ENCODE results near the gene SDK1.

Gene SDK1

GRCh38 chr7:3345699-3346481 is 44.8 kb downstream of the SDK1 start:
- DNase-seq: no peak

- DNase-seq: no peak
These were observed 48.1 kb downstream of the SDK1 start for GRCh38 chr7:3349126-3349525.

GRCh38 chr7:3356173-3356572 is 55.1 kb downstream of the SDK1 start:
- DNase-seq: no peak

DNA sequence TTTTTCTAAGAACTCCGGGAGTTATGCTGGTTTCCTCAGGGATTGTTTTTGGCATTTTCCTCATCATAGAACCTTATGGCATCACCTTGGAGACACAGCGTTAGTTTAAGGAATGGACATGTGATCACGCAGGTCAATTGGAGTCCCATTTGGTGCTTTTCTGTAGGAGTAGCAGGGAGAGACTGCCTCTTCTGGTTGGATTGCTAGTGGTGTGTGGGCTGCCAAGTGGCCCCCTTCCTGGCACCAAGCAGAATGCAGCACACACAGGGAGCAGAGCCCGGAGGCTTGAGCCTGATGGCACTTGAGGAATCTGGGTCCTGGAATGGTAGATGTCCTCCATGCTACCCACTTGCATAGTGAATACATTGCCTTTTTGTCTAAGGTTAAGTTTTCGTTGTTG is 57.9 kb downstream of the SDK1 start:
- DNase-seq: no peak

- no peak for DNase-seq
These were observed 66.2 kb downstream of the SDK1 start for GRCh38 chr7:3367261-3367660.

DNA sequence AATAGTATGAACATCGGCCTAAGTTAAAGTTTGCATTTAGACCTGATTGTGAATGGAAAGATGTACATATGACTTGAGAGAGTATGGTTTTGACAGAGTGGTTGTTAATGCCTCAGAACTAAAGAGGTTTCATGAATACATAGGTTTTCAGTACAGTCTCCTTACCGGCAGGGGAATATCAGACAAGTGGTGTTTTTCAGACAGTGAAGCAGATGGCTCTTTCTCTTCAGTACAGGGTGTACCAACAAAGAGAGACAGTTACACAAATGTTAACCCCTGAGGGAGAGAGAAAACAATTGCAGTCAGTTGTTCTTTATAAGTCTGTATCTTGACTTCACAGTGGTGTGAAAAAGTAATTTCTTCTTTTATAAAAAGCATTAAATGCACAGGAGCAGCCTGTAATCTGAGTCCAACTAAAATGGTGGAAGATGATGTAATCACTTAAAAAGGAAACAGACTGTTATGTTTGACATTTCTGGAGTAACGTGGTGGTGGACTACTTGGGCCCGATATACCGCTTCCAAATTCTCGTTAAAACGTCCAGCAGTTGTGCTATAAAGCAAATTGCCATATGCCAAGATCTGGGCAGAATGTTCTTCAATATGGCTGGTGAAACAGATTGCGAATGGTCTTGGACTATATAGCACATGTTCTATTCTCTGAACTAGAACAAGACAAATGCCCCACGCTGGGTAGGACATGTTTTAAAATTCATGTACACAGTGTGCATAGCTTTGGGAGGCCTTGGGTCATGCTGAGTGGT is 69.2 kb downstream of the SDK1 start:
- DNase-seq: peak; percentile 75

DNA sequence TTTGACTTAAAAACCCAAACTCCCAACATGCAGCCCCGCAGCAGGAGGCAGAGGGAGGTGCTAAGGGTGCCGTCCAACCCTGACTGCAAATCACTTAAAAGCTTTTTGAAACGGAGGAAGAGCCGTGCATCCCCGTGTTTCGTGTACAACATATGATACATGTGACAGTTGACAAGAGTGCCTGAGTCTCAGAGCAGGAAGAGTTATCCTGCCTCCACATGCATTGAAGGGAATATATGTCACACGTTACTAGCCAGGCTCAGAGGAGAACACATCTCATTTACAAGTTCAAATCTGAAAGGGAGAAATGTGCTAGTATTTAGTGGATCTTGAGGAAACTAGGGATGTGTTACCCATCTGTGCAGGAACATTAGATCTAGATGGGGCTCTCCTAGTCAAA is 69.9 kb downstream of the SDK1 start:
- no peak for DNase-seq

- DNase-seq: no peak
These were observed 70.5 kb downstream of the SDK1 start for GRCh38 chr7:3371601-3372000.

DNA sequence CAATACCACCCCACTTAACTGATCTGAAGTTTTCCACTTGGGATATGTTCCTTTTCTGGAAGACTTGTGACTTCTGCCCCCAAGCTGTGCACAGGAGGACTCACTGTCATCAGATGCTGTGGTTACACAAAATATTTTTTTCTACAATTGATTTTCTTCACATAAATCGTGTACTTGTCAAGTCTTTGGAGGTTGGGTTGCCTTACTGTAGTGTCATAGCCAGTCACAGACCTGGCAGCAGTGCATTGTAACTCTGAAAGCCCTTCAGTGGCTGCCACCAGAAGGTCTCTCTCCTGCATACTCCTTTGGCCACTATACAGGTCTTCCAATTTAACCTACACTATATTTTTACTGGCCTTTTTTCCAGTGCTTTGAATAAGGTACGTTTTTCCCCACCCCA is 73.2 kb downstream of the SDK1 start:
- DNase-seq: no peak

DNA sequence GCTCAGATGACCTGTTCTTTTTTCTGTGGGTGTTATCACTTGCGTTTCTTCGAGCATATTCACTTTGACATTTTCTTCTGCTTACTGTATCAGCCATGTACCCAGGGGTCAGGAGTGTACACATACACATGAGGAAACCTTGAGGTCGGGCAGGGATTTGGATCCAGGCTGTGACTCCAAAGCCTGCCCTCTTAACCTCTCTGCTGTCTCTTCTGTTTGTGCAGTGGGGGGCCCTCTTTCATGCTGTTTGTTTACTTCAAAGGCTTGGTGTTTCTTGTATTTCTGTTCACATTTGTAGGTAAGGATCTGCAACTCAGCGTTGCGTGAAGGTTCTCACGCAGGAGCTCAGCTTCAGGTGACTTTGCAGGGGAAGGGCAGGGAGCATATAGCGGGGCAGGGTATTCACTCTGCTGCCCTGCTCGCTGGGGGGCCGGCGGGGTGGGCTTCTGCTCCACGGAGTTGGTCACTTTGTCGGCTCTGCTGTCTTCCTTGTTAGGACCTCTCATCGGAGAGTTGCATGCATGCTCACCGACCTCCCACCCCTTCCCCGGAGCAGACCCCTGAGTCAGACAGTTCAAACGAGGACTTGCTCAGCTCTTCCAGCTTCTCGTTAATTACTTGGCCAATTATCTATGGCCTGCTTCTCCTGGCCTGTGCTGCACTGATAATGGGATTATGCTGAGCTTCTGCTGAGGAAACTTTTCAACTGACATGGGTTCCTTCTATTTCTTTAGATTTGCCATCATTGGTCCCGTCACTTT is 77.5 kb downstream of the SDK1 start:
- DNase-seq: no peak

DNA sequence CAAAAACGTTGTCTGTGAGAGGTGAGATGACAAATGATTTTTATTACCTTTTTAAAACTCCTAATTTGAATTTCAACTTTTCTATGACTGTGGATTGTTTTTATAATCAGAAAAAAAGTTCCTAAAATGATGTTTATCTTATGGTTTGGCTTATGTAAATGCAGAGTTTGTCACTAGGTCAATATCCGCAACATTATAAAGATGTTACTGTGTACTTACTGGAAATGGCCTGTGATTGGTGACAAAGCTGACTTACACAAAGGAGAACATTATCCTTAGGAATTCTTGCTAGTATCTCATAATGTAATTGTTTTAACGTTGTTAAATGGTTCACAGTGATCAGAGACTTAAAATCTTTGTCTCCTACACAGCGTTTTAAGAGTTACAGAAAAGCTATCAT is 79.0 kb downstream of the SDK1 start:
- DNase-seq: no peak

- no peak for DNase-seq
These were observed 80.0 kb downstream of the SDK1 start for GRCh38 chr7:3380886-3381685.

GRCh38 chr7:3386423-3387190 is 85.6 kb downstream of the SDK1 start:
- DNase-seq: no peak

- no peak for DNase-seq
These were observed 92.8 kb downstream of the SDK1 start for GRCh38 chr7:3393862-3394261.

GRCh38 chr7:3397324-3397723 is 96.3 kb downstream of the SDK1 start:
- DNase-seq: no peak

DNA sequence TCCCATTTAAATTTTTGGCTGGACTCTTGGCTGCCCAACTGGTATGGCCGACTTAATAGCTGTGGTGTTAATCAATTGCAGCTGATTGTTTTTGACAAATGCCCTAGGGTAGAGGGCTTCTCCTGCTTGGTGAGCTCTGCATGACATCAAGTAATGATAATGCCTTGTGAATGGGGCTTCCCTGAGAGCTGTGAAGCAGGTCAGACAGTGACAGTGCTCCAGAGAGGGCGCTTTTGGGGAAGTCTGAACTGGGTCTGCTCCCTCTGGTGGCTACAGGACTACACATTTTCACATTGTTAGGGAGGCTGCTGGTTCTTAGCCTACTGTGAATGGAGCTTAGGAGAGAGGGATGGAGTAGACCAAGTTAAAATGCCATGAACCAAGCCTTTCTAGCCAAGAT is 98.8 kb downstream of the SDK1 start:
- no peak for DNase-seq

DNA sequence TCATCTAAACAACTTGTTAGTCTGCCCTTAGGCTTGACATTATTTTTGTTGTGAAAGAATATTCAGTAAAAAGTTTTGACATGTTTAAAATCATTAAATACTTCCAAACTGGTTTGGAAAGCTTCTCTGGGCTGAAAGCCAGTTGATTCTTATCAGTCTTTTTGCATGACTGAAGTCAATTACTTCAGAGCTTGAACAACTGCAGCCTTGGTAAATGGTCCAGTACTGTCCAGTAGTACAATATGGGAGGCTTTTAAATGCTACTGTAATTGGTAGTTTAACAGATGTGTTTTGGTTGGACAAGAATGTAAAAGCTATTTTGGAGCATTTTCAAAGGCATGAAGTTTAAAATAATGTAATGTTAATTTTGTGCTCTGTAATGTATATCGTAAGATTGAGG is 103.4 kb downstream of the SDK1 start:
- no peak for DNase-seq

DNA sequence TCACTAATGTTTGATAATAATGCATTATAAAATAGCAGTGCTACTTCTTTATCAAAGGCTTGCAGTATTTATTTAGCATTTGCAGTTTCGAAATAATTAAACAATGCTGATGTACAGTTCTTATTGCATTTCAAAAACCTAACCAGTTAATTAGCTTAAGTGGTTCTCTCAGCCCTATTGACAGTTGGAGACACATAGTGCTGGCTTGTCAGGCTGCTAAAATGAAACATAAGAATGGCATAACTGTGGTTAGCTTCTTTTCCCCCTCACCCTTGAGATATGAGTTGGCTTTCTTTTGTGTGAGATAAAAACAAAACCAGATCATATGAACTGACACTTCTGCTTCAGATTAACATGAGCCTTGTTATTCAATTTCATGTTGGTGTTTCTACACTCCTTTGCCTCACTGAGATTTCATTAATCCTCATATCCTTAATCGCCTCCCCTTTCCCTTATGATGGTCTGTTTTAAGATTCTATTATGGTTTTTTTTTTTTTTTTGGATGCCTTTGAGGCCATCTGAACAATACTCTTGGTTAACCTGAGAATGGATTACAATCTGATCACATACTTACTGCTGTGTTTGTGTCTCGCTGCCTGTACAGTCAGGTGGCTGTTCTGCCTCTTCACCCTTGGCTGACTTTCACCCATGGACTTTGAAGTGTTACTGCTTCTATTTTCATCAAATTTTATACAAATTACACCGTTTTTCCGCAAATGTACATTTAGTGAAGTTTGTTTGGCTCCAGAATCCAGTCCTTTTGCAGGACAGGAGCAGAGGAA is 108.0 kb downstream of the SDK1 start:
- DNase-seq: no peak

DNA sequence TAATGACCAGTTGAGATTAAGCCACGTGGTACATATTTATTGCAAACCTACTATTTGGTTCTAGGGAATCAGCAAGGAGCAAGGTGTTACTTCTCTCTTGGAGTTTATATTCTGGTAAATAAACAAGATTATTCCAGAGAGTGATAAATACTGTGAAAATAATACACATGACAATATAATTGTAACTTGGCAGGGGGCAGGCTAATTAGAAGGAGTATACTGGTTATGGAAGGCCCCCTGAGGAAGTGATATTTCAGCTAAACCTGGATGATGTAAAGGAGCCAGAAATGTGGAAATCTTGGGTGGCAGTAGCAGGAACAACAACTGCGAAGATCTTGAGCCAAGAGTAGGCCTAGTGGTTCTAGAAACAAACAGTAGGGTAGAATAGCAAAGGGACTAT is 111.8 kb downstream of the SDK1 start:
- no peak for DNase-seq

GRCh38 chr7:3415861-3416312 is 114.8 kb downstream of the SDK1 start:
- DNase-seq: peak; percentile 86

GRCh38 chr7:3416453-3416852 is 115.4 kb downstream of the SDK1 start:
- peak; percentile 19 for DNase-seq
